ENCODE data around the gene RAP1B. TPM values are rescaled to one million over a fixed set of nuclear protein-coding genes. Genes with fewer than 3 reads are reported as not detected.
"Not testable (repeated sequence)": the region's sequence is repeated elsewhere in the genome, so short reads cannot be mapped to it uniquely, and the experiment has no call there.

RAP1B gene
- polyA plus RNA-seq, 1 donor = 253 TPM

DNA sequence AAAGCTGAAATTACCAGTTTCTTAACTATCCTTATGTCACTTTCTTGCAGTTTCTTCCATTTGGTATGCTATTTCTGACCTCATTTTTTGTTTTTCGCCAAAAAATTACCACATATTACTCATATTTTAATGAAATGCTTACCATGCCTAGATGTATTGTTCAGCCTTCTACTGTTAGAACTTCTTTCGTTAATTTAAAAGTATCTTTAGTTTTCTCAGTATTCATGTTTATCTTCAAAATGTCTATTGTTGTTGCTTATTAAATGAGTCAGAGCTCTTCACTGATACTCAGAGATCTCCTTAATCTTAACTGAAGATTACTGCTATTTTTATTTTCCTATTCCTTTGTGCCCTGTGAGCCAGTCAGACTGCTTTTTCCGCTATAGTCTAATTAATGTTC, 20.5 kb downstream of the RAP1B start:
- peaks cover 19% of the 10 kb centered on the region for H3K36me3 ChIP-seq (ENCODE audit: control insufficient read depth, insufficient read depth, low read length)
- 97% methylated on average over 3 of the region's 3 CpGs for WGBS (ENCODE audit: insufficient coverage, low lambda C conversion rate)
- H3K4me3 ChIP-seq (ENCODE audit: low read length) = no peak overlapping the region
- no peak overlapping the region for H3K27ac ChIP-seq (ENCODE audit: low read length)
- H3K27me3 ChIP-seq (ENCODE audit: control insufficient read depth, insufficient read depth, low read length) = no peaks in the 10 kb centered on the region
- no peak for DNase-seq
- H3K9me3 ChIP-seq (ENCODE audit: control insufficient read depth, low read depth, low read length) = no peaks in the 10 kb centered on the region
- H3K4me1 ChIP-seq (ENCODE audit: control insufficient read depth, insufficient read depth, low read length) = no peaks in the 10 kb centered on the region

DNA sequence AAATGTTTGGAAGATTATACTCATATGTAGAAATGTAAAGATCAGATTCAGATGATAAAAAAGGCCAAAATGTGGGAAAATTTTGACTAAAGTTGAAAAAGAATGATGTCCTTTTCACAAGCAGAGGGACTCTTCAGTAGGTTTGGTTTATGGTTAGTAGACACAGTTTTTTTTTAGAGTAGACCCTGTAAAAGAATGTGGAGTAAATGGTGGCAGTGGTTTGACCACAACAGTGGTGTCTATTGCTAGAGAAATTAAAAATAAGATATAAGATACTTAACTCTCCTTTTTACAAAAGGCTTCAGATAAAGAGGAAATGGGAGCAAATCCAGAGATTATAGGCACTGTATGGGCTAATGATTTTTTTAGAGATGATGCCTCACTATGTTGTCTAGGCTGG, 21.8 kb downstream of the RAP1B start:
- no peaks in the 10 kb centered on the region for H3K27me3 ChIP-seq (ENCODE audit: control insufficient read depth, insufficient read depth, low read length)
- no peak overlapping the region for H3K4me3 ChIP-seq (ENCODE audit: low read length)
- no peak overlapping the region for H3K27ac ChIP-seq (ENCODE audit: low read length)
- peaks cover 15% of the 10 kb centered on the region for H3K36me3 ChIP-seq (ENCODE audit: control insufficient read depth, insufficient read depth, low read length)
- no peaks in the 10 kb centered on the region for H3K4me1 ChIP-seq (ENCODE audit: control insufficient read depth, insufficient read depth, low read length)
- H3K9me3 ChIP-seq (ENCODE audit: control insufficient read depth, low read depth, low read length) = no peaks in the 10 kb centered on the region
- DNase-seq = no peak

DNA sequence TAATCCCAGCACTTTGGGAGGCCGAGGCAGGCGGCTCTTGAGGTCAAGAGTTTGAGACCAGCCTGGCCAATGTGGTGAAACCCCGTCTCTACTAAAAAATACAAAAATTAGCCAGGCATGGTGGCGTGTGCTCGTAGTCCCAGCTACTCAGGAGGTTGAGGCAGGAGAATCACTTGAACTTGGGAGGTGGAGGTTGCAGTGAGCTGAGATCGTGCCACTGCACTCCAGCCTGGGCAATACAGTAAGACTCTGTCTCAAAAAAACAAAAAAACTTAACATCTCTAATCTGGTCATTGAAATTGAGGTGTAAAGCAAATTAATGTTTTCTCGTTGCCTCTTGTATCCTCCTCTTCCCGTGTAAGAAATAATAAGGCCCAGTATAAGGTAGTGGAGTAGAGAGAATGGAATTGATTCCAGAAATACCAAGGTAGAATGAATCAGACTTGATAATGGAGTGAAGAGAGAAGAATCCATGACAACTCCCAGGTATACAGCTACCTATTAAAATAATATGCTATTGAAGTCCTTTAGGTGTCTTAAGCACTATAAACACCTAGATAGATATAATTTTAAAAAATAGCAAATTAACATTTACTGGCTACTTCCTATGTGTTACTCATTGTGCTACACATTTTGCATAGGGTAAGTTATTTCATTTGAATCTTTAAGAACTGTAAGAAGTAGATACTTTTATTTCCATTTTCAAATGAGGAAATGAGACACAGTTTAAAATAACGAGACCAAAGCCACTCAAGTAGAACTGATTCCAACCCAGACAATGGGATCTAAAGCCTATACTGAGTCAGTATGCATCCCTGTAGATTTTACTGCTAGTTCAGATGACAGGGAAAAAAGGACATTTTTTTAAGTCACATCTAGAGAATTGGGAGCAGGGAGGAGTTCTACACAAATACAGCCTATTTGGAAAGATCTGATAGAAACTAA, 23.2 kb downstream of the RAP1B start:
- Histone ChIP-seq H3K4me1 (ENCODE audit: control insufficient read depth, insufficient read depth, low read length) (peaks cover 2% of the 10 kb centered on the region), H3K9me3 (ENCODE audit: control insufficient read depth, low read depth, low read length) (no peaks in the 10 kb centered on the region), H3K36me3 (ENCODE audit: control insufficient read depth, insufficient read depth, low read length) (peaks cover 10% of the 10 kb centered on the region), H3K4me3 (ENCODE audit: low read length) (no peak overlapping the region), H3K27ac (ENCODE audit: low read length) (no peak overlapping the region), H3K27me3 (ENCODE audit: control insufficient read depth, insufficient read depth, low read length) (no peaks in the 10 kb centered on the region)
- 100% methylated on average over 3 of the region's 9 CpGs for WGBS (ENCODE audit: insufficient coverage, low lambda C conversion rate)
- no peak for DNase-seq

DNA sequence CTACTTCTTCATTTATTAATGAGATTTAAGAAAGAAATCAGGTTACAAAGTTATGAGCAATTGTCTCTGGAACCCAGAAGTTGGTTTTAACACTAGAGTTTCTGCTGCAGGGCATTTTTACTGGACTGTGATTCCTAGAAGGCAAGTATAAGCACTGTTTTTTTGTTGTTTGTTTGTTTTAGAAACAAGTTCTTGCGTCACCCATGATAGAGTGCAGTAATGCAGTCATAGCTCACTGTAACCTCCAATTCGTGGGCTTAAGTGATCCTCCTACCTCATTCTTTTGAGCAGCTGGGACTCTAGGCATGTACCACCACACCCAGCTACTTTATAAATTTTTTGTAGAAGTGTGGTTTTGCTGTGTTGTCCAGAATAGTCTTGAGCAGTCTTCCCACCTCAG, 25.6 kb downstream of the RAP1B start:
- Histone ChIP-seq H3K27me3 (ENCODE audit: control insufficient read depth, insufficient read depth, low read length) (no peaks in the 10 kb centered on the region), H3K4me1 (ENCODE audit: control insufficient read depth, insufficient read depth, low read length) (peaks cover 2% of the 10 kb centered on the region), H3K27ac (ENCODE audit: low read length) (no peak overlapping the region), H3K4me3 (ENCODE audit: low read length) (no peak overlapping the region), H3K9me3 (ENCODE audit: control insufficient read depth, low read depth, low read length) (no peaks in the 10 kb centered on the region), H3K36me3 (ENCODE audit: control insufficient read depth, insufficient read depth, low read length) (peaks cover 10% of the 10 kb centered on the region)
- no peak for DNase-seq
- WGBS (ENCODE audit: insufficient coverage, low lambda C conversion rate) = no CpG with 5 or more reads among the region's 2 CpGs

DNA sequence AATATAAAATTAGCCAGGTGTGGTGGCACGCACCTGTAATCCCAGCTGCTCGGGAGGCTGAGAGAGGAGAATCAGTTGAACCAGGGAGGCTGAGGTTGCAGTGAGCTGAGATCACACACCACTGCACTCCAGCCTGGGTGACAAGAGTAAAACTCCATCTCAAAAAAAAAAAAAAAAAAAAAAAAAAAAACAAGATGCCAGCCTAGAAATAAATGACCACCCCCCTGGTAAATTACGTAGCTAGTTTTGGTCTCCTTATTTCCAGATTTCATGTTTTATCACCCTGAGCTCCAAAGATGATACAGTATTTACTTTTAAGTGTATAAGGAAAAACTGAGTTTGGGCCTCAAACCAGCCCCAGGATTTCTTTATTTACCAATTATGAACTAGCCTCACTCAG, 26.7 kb downstream of the RAP1B start:
- no CpG with 5 or more reads among the region's 3 CpGs for WGBS (ENCODE audit: insufficient coverage, low lambda C conversion rate)
- not testable (repeated sequence) for H3K4me1 ChIP-seq (ENCODE audit: control insufficient read depth, insufficient read depth, low read length); H3K4me3 ChIP-seq (ENCODE audit: low read length); H3K27me3 ChIP-seq (ENCODE audit: control insufficient read depth, insufficient read depth, low read length); H3K27ac ChIP-seq (ENCODE audit: low read length); DNase-seq; H3K9me3 ChIP-seq (ENCODE audit: control insufficient read depth, low read depth, low read length)
- peaks cover 10% of the 10 kb centered on the region for H3K36me3 ChIP-seq (ENCODE audit: control insufficient read depth, insufficient read depth, low read length)

DNA sequence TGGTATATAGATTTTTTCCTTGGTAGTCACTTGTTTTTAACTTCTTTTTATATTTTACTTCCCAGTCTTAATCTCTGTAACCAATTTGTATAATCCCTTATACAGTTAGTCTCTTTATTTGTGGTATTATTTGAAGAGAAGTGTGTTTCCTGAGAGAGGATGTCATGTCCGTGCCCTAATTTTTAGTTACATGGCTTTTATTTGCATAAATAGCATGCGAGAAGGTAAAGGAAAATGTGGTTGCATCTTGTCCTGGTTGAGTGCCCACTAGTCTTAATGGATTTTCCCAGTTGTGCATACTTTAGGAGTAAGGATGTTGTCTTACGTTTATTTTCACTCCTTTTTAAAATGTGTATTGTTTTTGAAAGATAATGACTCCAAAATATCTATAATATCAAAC, 27.5 kb downstream of the RAP1B start:
- Histone ChIP-seq H3K4me1 (ENCODE audit: control insufficient read depth, insufficient read depth, low read length) (peaks cover 2% of the 10 kb centered on the region), H3K9me3 (ENCODE audit: control insufficient read depth, low read depth, low read length) (no peaks in the 10 kb centered on the region), H3K4me3 (ENCODE audit: low read length) (no peak overlapping the region), H3K36me3 (ENCODE audit: control insufficient read depth, insufficient read depth, low read length) (peaks cover 14% of the 10 kb centered on the region), H3K27me3 (ENCODE audit: control insufficient read depth, insufficient read depth, low read length) (no peaks in the 10 kb centered on the region), H3K27ac (ENCODE audit: low read length) (no peak overlapping the region)
- DNase-seq = no peak
- WGBS (ENCODE audit: insufficient coverage, low lambda C conversion rate) = 83% methylated on average over 1 of the region's 3 CpGs

DNA sequence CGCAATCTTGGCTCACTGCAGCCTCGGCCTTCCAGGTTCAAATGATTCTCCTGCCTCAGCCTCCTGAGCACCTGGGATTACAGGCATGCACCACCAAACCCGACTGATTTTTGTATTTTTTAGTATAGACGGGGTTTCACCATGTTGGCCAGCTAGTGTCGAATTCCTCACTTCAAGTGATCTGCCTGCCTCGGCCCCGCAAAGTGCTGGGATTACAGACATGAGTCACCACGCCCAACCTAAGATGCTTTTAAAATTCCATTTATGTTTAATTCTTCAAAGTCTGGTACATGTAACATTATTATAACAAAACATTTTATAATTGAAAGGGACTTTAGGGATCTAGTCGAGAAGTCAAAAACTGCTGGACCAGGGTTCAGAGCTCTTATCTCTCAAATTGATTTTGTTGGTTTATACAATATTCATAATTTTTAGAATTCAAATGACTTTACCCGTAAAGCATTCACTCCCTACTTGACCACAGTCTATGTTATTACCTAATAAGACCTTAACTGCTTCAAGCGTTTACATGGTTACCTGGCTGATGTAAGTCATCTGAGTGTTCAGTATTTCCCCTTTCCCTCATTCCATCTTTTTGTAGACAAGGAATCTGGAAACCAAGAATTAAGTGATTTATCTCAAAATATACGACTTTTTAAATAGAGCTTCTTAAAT, 28.2 kb downstream of the RAP1B start:
- Histone ChIP-seq H3K4me1 (ENCODE audit: control insufficient read depth, insufficient read depth, low read length) (peaks cover 2% of the 10 kb centered on the region), H3K27ac (ENCODE audit: low read length) (no peak overlapping the region), H3K27me3 (ENCODE audit: control insufficient read depth, insufficient read depth, low read length) (no peaks in the 10 kb centered on the region), H3K36me3 (ENCODE audit: control insufficient read depth, insufficient read depth, low read length) (peaks cover 14% of the 10 kb centered on the region), H3K4me3 (ENCODE audit: low read length) (no peak overlapping the region), H3K9me3 (ENCODE audit: control insufficient read depth, low read depth, low read length) (no peaks in the 10 kb centered on the region)
- DNase-seq = no peak
- 94% methylated on average over 8 of the region's 12 CpGs for WGBS (ENCODE audit: insufficient coverage, low lambda C conversion rate)

DNA sequence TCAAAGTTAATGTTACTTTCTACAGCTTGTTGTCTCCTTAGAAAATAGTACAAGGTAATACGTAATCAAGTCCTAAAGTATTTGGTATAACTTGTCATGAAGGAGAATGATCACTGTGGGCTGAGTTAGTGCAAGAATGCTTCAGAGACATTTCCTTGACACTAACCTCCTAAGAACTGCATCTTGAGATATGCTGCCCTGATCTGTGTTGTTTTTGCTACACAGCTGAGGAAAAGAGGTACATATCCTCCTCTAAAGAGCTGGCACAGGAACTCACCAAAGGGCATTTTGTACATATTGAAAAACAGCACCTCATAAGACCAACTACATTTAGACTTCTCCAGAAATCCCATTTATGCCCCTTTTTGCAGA, 28.7 kb downstream of the RAP1B start:
- Histone ChIP-seq H3K27me3 (ENCODE audit: control insufficient read depth, insufficient read depth, low read length) (no peaks in the 10 kb centered on the region), H3K27ac (ENCODE audit: low read length) (no peak overlapping the region), H3K4me1 (ENCODE audit: control insufficient read depth, insufficient read depth, low read length) (peaks cover 2% of the 10 kb centered on the region), H3K9me3 (ENCODE audit: control insufficient read depth, low read depth, low read length) (no peaks in the 10 kb centered on the region), H3K4me3 (ENCODE audit: low read length) (no peak overlapping the region), H3K36me3 (ENCODE audit: control insufficient read depth, insufficient read depth, low read length) (peaks cover 14% of the 10 kb centered on the region)
- no peak for DNase-seq
- 100% methylated on average over 1 of the region's 1 CpG for WGBS (ENCODE audit: insufficient coverage, low lambda C conversion rate)

DNA sequence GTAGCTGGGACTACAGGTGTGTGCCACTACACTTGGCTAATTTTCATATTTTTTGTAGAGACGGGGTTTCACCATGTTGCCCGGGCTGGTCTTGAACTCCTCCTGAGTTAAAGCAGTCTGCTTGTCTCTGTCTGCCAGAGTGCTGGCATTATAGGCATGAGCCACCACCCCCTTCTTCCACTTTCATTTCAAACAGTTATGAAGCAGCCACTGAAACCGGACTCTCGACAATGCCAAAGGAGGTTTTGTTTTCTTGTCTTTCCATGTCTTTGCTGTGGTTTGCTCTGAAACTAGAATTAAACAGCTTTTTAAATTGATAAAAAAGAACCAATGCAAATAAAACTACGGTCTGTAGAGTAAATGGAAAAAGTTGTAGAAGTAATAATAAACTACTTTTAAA, 30.4 kb downstream of the RAP1B start:
- WGBS (ENCODE audit: insufficient coverage, low lambda C conversion rate) = 84% methylated on average over 2 of the region's 5 CpGs
- Histone ChIP-seq H3K27ac (ENCODE audit: low read length) (no peak overlapping the region), H3K4me1 (ENCODE audit: control insufficient read depth, insufficient read depth, low read length) (peaks cover 2% of the 10 kb centered on the region), H3K27me3 (ENCODE audit: control insufficient read depth, insufficient read depth, low read length) (no peaks in the 10 kb centered on the region), H3K4me3 (ENCODE audit: low read length) (no peak overlapping the region), H3K36me3 (ENCODE audit: control insufficient read depth, insufficient read depth, low read length) (peaks cover 15% of the 10 kb centered on the region), H3K9me3 (ENCODE audit: control insufficient read depth, low read depth, low read length) (no peaks in the 10 kb centered on the region)
- no peak for DNase-seq

DNA sequence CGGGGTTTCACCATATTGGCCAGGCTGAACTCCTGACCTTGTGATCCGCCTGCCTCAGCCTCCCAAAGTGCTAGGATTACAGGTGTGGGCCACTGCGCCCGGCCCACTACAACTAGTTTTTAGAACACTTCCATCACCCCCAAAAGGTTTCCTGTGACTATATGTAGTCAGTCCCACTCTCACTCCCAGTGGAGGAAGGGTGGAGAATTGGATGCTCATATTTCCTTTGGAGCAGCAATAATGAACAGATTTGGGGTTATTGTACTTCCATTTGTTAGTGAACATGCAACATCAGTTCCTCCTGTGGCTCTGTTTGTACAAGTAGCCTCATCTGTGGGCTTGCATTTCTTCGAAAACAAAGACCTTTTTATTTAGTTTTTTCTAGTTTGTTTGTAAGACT, 35.8 kb downstream of the RAP1B start:
- Histone ChIP-seq H3K36me3 (ENCODE audit: control insufficient read depth, insufficient read depth, low read length) (peaks cover 27% of the 10 kb centered on the region), H3K27ac (ENCODE audit: low read length) (no peak overlapping the region), H3K4me3 (ENCODE audit: low read length) (no peak overlapping the region), H3K27me3 (ENCODE audit: control insufficient read depth, insufficient read depth, low read length) (no peaks in the 10 kb centered on the region), H3K9me3 (ENCODE audit: control insufficient read depth, low read depth, low read length) (no peaks in the 10 kb centered on the region), H3K4me1 (ENCODE audit: control insufficient read depth, insufficient read depth, low read length) (no peaks in the 10 kb centered on the region)
- no peak for DNase-seq
- WGBS (ENCODE audit: insufficient coverage, low lambda C conversion rate) = 100% methylated on average over 1 of the region's 5 CpGs

Data from large intestine (tissue), 3 donors.